Suprapubic skin (tissue), 4 donors: Measurements from ENCODE around the gene FOXA3. TPM values are rescaled to one million over a fixed set of nuclear protein-coding genes. Genes with fewer than 3 reads are reported as not detected.

ENCODE experiments used
- DNase-seq, 2 donors: peaks; one replicate each; pipeline ENCODE4 v3.0.0-alpha.2; 2019; ENCODE audit warnings: low spot score in 2 of 2
- H3K27ac ChIP-seq: fragments of 200-600 bp; sonication (generic); one replicate; pipeline ENCODE4 v1.5.1; 2019
- H3K27me3 ChIP-seq: fragments of 200-600 bp; sonication (generic); one replicate; pipeline ENCODE4 v1.5.1; 2019
- H3K36me3 ChIP-seq: fragments of 200-600 bp; sonication (generic); one replicate; pipeline ENCODE4 v1.5.1; 2019
- H3K4me1 ChIP-seq: fragments of 200-600 bp; sonication (generic); one replicate; pipeline ENCODE4 v1.5.1; 2019
- H3K4me3 ChIP-seq: fragments of 200-600 bp; sonication (generic); one replicate; pipeline ENCODE4 v1.5.1; 2019; ENCODE audit warnings: mild to moderate bottlenecking
- H3K9me3 ChIP-seq: fragments of 200-600 bp; sonication (generic); one replicate; pipeline ENCODE4 v1.5.1; 2019
- EP300 ChIP-seq: sonication (generic); formaldehyde crosslinking; IDR thresholded peaks from one replicate; pipeline ENCODE4 v1.6.1; 2017; ENCODE audit warnings: antibody characterized with exemption
- POLR2A ChIP-seq, 2 donors: fragments of 450-650 bp; IDR thresholded peaks; one replicate each; pipeline ENCODE4 v1.6.1; 2017; ENCODE audit warnings: antibody characterized with exemption in 2 of 2, mild to moderate bottlenecking in 2 of 2, moderate library complexity in 2 of 2
- POLR2AphosphoS5 ChIP-seq, 3 donors: sonication (generic); formaldehyde crosslinking; IDR thresholded peaks; one replicate each; pipeline ENCODE4 v1.6.1; 2017; ENCODE audit warnings: antibody characterized with exemption in 3 of 3
- WGBS: methylation state at CpG from one replicate; pipeline ENCODE4 v1.1.5; 2018; 5-methylcytosine and 5-hydroxymethylcytosine counted together
- total RNA-seq, 4 donors: library from RNA; depleted of rRNA; stranded (reverse); fragments of >200 nt; gene quantifications; one replicate each; pipeline ENCODE4 v1.1.0, GENCODE V29; 2016
- TF ChIP-seq, protein P1 (sequence below), 2 donors: fragments of 200-600 bp in 1 of 2; fragments of 450-650 bp in 1 of 2; sonication (generic) in 1 of 2; IDR thresholded peaks; one replicate each; pipeline ENCODE4 v1.5.1; 2016 to 2019; ENCODE audit warnings: antibody characterized with exemption in 2 of 2, mild to moderate bottlenecking in 1 of 2, moderate library complexity in 1 of 2

The FOXA3 gene
- total RNA-seq, 4 donors from 2014 or later = 0.30 TPM; not detected in 3

DNA sequence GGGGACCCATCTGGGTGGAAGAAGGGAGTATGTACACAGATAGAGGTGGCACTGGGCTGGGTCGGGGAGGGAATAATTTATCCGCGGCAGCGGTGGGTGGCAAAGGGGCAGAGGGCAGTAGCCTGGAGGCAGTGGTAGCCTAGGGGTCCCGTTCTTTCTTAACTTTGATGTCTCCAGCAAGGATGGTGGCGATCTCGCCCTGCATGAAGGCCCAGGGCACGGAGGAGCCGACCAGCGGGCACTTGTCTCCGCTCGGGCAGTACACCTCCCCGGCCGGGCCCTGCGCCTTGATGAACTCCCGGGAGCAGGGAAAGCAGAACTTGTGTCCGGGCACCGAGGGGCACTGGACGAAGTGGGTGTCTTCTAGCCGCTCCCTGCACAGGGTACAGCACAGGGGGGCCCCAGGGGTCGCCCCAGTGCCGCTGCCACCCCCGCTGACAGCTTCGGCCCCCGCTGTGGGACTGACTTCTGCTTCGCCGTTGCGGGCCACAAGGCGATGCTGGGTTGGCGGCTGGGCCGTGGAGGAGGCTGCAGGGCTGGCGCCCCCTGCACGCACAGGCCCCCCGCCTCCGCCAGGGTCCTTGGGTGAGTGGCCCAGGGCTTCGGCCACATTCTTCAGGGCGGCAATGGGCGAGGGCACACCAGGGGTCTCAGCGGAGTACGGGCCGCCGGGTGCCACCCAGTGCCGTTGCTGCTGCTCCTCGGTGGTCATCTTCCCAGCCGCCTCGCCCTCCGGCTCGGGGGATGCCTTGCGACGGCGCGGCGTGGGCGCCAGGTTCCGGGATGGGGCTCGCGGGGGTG is 20.0 kb downstream of the FOXA3 start:
- Histone ChIP-seq H3K4me1 (peaks cover 46% of the 10 kb centered on the region), H3K36me3 (no peaks in the 10 kb centered on the region), H3K4me3 (peak overlapping the region; percentile 15), H3K9me3 (no peaks in the 10 kb centered on the region), H3K27me3 (no peaks in the 10 kb centered on the region), H3K27ac (no peak overlapping the region)
- TF ChIP-seq POLR2AphosphoS5 (IDR thresholded peaks at IDR 0.05) (no peak), POLR2A (IDR thresholded peaks at IDR 0.05) (no peak), EP300 (no peak)
- TF ChIP-seq, protein P1, sequence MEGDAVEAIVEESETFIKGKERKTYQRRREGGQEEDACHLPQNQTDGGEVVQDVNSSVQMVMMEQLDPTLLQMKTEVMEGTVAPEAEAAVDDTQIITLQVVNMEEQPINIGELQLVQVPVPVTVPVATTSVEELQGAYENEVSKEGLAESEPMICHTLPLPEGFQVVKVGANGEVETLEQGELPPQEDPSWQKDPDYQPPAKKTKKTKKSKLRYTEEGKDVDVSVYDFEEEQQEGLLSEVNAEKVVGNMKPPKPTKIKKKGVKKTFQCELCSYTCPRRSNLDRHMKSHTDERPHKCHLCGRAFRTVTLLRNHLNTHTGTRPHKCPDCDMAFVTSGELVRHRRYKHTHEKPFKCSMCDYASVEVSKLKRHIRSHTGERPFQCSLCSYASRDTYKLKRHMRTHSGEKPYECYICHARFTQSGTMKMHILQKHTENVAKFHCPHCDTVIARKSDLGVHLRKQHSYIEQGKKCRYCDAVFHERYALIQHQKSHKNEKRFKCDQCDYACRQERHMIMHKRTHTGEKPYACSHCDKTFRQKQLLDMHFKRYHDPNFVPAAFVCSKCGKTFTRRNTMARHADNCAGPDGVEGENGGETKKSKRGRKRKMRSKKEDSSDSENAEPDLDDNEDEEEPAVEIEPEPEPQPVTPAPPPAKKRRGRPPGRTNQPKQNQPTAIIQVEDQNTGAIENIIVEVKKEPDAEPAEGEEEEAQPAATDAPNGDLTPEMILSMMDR (IDR thresholded peaks at IDR 0.05) = no peak
- 69% methylated on average over 4 of the region's 57 CpGs for whole genome bisulfite sequencing
- no peak for DNase-seq

DNA sequence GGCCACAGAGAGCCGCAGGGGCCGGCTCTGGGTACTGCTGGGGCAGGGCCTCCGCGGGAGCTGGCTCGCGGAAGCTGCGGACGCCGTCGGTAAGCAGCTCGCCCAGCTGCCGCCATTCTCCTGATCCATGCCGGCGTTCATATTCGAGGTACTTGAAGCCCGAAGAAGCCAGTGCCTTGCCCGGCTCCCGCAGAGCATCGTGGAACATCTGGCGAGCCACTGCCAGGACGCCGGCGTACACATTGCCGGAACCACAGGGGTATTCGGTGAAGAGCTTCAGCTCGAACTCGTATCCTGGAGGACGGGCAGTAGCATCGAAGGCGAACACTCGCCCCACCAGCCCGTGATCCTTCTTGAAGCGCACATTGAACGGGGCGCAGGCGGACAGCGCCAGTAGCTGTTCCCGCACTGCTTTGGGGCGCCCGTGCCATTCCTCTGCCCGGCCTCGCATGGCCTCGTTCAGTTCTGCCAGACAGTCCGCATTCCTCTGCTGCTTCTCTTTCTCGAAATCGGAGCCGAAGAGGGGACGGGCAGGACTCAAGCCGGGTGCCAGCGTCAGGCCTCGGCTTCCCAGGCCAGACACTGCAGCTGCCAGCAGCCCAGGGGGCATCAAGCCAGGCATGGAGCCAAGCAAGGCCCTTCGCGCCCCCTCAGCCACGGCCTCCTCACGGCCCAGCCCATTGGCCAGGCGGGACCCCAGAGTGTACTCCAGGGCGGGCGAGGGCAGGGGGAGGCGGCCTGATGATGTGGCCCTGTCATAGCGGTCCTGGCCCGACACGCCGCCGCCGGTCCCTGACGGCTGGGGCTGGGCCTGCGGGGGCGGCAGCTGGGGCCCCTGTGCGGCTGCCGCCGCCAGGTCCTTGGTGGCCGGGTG is 20.8 kb downstream of the FOXA3 start:
- peaks cover 46% of the 10 kb centered on the region for H3K4me1 ChIP-seq
- peak overlapping the region; percentile 91 for H3K27ac ChIP-seq
- H3K36me3 ChIP-seq = no peaks in the 10 kb centered on the region
- H3K4me3 ChIP-seq = peak overlapping the region; percentile 81
- H3K9me3 ChIP-seq = no peaks in the 10 kb centered on the region
- TF ChIP-seq POLR2AphosphoS5 (IDR thresholded peaks at IDR 0.05) = no peak
- TF ChIP-seq, protein P1 (IDR thresholded peaks at IDR 0.05) = no peak
- TF ChIP-seq POLR2A (IDR thresholded peaks at IDR 0.05) = no peak
- TF ChIP-seq EP300 = no peak
- 57% methylated on average over 19 of the region's 72 CpGs for WGBS
- DNase-seq = no peak
- H3K27me3 ChIP-seq = no peaks in the 10 kb centered on the region

DNA sequence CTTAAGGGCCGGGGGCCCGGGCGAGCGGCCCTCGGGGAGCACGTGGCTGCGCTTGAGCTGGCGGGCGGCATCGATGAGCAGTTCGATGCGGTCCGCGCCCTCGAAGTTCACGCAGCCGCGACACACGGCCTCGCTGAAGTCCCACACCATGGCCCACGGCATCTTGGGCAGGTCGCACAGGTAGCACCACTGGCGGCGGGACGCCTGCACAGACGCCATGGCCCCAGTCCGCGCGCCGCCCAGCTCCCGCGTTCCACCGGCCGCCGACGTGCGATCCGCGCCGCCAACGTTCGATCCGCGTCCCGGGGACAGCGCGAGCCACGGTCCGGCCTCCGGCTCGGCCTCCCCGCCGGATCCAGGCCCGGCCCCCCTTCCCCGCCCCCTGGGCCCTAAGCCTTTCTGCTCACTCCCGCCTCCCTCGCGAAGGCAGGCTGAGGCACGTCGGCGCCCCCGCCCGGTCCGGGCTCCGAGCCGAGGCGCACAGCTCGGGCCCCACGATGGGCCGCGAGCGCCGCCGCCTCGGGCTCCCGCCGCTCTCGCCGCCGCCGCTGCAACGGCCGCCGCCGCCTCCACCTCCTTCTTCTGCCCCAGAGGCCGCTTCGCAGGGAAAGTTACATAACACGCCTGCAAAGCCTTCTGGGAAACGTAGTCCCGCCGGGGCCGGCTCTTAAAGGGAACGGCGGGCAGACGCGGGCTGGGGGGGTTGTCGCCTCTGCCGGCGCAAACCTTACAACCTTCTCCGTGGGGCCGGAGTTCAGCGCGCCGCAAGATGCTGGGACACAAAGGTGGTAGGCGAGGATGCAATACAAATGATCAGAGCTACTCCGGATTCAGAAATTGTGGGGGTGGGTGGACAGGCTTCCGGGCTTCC is 21.7 kb downstream of the FOXA3 start, which contains the start of gene IRF2BP1:
Gene IRF2BP1 (minus strand): TSS at position 586 of the 871 bp plus-strand sequence. CDS start 367 bp downstream, at position 219.
- WGBS = under 1% methylated on average over 30 of the region's 107 CpGs
- Histone ChIP-seq H3K4me3 (peak within 1 kb of the TSS; percentile 81), H3K36me3 (peaks cover 6% of the 10 kb centered on the region), H3K4me1 (peaks cover 46% of the 10 kb centered on the region), H3K27ac (peak within 1 kb of the TSS; percentile 91), H3K9me3 (no peaks in the 10 kb centered on the region), H3K27me3 (no peaks in the 10 kb centered on the region)
- TF ChIP-seq EP300 (no peak), POLR2AphosphoS5 (IDR thresholded peaks at IDR 0.05) (peak in 2 of 3 donors; percentile 38 to 46), POLR2A (IDR thresholded peaks at IDR 0.05) (peak in 1 of 2 donors; percentile 31)
- DNase-seq = peak; percentile 95 to 96

DNA sequence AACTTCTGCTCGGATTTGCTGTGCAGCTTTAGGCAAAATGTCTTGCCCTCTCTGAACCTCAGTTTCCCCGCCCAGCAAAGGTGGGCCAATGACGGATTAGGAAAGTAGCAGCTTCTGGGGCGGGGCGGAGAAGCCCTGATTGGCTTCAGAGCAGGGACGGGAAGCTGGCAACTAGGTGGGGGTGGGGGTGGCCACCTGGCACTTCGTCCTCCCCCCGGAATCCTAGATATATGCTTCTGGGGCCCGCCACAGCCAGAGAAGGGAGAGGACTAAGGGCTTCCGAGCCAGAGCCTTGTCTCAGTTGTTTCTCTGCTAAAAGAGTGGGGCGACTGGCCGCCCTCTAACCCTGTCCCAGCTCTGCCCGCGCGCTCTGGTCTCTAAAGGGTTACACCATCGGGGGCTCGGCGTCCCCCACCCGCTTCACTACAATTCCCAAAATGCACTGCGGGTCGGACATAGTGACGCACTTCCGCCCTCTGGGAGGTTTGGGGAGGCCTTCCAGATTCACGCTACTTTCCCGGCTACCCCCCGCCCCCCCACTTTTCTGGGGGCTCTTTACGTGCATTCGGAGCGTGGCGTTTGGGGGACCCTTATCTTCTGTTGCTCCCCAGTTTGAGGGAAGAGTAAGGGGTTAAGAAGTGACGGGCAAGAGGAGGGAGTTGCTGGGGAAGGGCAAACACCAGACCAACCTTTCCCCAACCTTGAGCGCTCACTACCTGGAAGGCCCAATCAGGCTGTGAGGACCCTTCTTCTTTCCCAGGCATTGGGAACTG is 22.5 kb downstream of the FOXA3 start:
- DNase-seq = peak; percentile 94 to 95
- Histone ChIP-seq H3K27ac (peak overlapping the region; percentile 91), H3K36me3 (peaks cover 13% of the 10 kb centered on the region), H3K27me3 (no peaks in the 10 kb centered on the region), H3K4me1 (peaks cover 46% of the 10 kb centered on the region), H3K4me3 (peak overlapping the region; percentile 81), H3K9me3 (no peaks in the 10 kb centered on the region)
- WGBS = 0% methylated on average over 2 of the region's 32 CpGs
- TF ChIP-seq POLR2AphosphoS5 (IDR thresholded peaks at IDR 0.05) (peak in 1 of 3 donors; percentile 14), POLR2A (IDR thresholded peaks at IDR 0.05) (peak in 1 of 2 donors; percentile 43), EP300 (no peak)
- TF ChIP-seq, protein P1 (IDR thresholded peaks at IDR 0.05) = no peak
